K562 (cell line): Measurements from ENCODE around the gene ADIPOR1.

Source experiments
- ARHGAP35 ChIP-seq: fragments of 450-650 bp; IDR thresholded peaks from 2 replicates; pipeline ENCODE4 v1.6.1; 2018; ENCODE audit not compliant: partially characterized antibody
- ATF3 ChIP-seq, 2 experiments: fragments of 450-650 bp in 1 of 2; sonication (generic) in 1 of 2; formaldehyde crosslinking in 1 of 2; IDR thresholded peaks in 1 of 2; conservative IDR thresholded peaks in 1 of 2; 2 replicates each; pipeline versions ENCODE4 v1.6.1 to v1.8.1; 2016 to 2023; ENCODE audit warnings: mild to moderate bottlenecking in 2 of 2, moderate library complexity in 2 of 2, inconsistent platforms in 1 of 2, missing genetic modification reagents in 1 of 2
- CTCF ChIP-seq, 3 experiments: IDR thresholded peaks in 2 of 3; conservative IDR thresholded peaks in 1 of 3; 2 replicates each; pipeline ENCODE4 v1.5.1; 2011 to 2012; ENCODE audit warnings: low read length in 3 of 3, mild to moderate bottlenecking in 3 of 3, control low read depth in 2 of 3, improper control_type of control experiment in 1 of 3, inconsistent platforms in 1 of 3, low read depth in 1 of 3, mixed read lengths in 1 of 3, moderate library complexity in 1 of 3; ENCODE audit not compliant: insufficient read depth in 2 of 3
- E2F8 ChIP-seq: fragments of 450-650 bp; IDR thresholded peaks from 2 replicates; pipeline ENCODE4 v1.7.1; 2018; ENCODE audit warnings: mild to moderate bottlenecking, low read depth; ENCODE audit not compliant: partially characterized antibody
- FOXA3 ChIP-seq, 2 experiments: fragments of 450-650 bp in 1 of 2; sonication (generic) in 1 of 2; formaldehyde crosslinking; IDR thresholded peaks in 1 of 2; conservative IDR thresholded peaks in 1 of 2; 2 replicates each; pipeline versions ENCODE4 v1.4.0 to v1.8.0; 2020 to 2022; ENCODE audit warnings: mild to moderate bottlenecking in 2 of 2, missing genetic modification reagents in 1 of 2
- FOXP4 ChIP-seq: sonication (generic); formaldehyde crosslinking; IDR thresholded peaks from 2 replicates; pipeline ENCODE4 v1.8.0; 2022; ENCODE audit warnings: mild to moderate bottlenecking, missing genetic modification reagents, borderline replicate concordance
- POLR2A ChIP-seq: fragments of 450-650 bp; conservative IDR thresholded peaks from 2 replicates; pipeline ENCODE4 v1.6.1; 2016
- TEAD4 ChIP-seq, 2 experiments: sonication (generic) in 1 of 2; formaldehyde crosslinking in 1 of 2; IDR thresholded peaks; 2 replicates each; pipeline versions ENCODE4 v1.6.1 to v1.8.0; 2012 to 2022; ENCODE audit warnings: borderline replicate concordance in 1 of 2, inconsistent platforms in 1 of 2, low read length in 1 of 2, mild to moderate bottlenecking in 1 of 2, missing genetic modification reagents in 1 of 2

- TF ChIP-seq TEAD4 (IDR thresholded peaks at IDR 0.05; ENCODE audit: low read length) = no peak
- TF ChIP-seq TEAD4 (CRISPR knock-in tag; IDR thresholded peaks at IDR 0.05; ENCODE audit: borderline replicate concordance) = no peak
- no peak for TF ChIP-seq ATF3 (IDR thresholded peaks at IDR 0.05)
- TF ChIP-seq ATF3 (CRISPR knock-in tag; conservative IDR thresholded peaks at IDR 0.05) = no peak
- TF ChIP-seq POLR2A = no peak
- TF ChIP-seq CTCF (IDR thresholded peaks at IDR 0.05 in 2 of 3, conservative IDR thresholded peaks at IDR 0.05 in 1 of 3; ENCODE audit: insufficient read depth in 2 of 3, low read depth in 1 of 3, low read length in 3 of 3) = no peak
- TF ChIP-seq ARHGAP35 = no peak
- no peak for TF ChIP-seq FOXA3 (CRISPR knock-in tag; conservative IDR thresholded peaks at IDR 0.05 in 1 of 2, IDR thresholded peaks at IDR 0.05 in 1 of 2)
- no peak for TF ChIP-seq FOXP4 (CRISPR knock-in tag)
- no peak for TF ChIP-seq E2F8
Observed at GRCh38 chr1:202905331-202905730, 52.8 kb downstream of the ADIPOR1 start.
